BJ (cell line): Measurements from ENCODE around the gene ABITRAM. TPM values are rescaled to one million over a fixed set of nuclear protein-coding genes. Genes with fewer than 3 reads are reported as not detected.
"Not testable (repeated sequence)": the region's sequence is repeated elsewhere in the genome, so short reads cannot be mapped to it uniquely, and the experiment has no call there.

Source experiments
- CTCF ChIA-PET: fragments of 350-600 bp; formaldehyde crosslinking; extraction: SDS; loops from one replicate; lab custom pipeline; 2021; ENCODE audit warnings: antibody characterized with exemption, inconsistent platforms; lab: Yijun Ruan, JAX
- POLR2A ChIA-PET: fragments of 300-600 bp; sonication (Branson Sonifier 250); formaldehyde crosslinking; extraction: SDS; loops from one replicate; lab custom pipeline; 2021; ENCODE audit warnings: antibody characterized with exemption; lab: Charles Lee
- DNase-seq: peaks from one replicate; pipeline ENCODE4 v3.0.0-alpha.2; 2011; ENCODE audit warnings: low read depth
- H3K27me3 ChIP-seq: 2 replicates; pipeline ENCODE4 v1.6.0; 2011; ENCODE audit warnings: low read length; ENCODE audit not compliant: control insufficient read depth, insufficient read depth
- H3K36me3 ChIP-seq: 2 replicates; pipeline ENCODE4 v1.5.1; 2011; ENCODE audit warnings: low read length; ENCODE audit not compliant: control insufficient read depth, insufficient read depth
- H3K4me3 ChIP-seq: 2 replicates; pipeline ENCODE4 v1.5.1; 2011; ENCODE audit warnings: low read depth, mild to moderate bottlenecking, control low read depth, low read length
- polyA plus RNA-seq: library from polyadenylated mRNA; depleted of rRNA; stranded (reverse); fragments of >200 nt; gene quantifications from 2 replicates; pipeline ENCODE4 v1.2.3, GENCODE V29; 2011
- TF ChIP-seq, protein P1 (sequence below): IDR thresholded peaks from 2 replicates; pipeline ENCODE4 v1.5.1; 2011; ENCODE audit warnings: low read depth, mild to moderate bottlenecking, control low read depth, inconsistent platforms, low read length, moderate library complexity; ENCODE audit not compliant: insufficient read depth

Gene ABITRAM
- polyA plus RNA-seq, 1 experiment, result 10.3 TPM

DNA sequence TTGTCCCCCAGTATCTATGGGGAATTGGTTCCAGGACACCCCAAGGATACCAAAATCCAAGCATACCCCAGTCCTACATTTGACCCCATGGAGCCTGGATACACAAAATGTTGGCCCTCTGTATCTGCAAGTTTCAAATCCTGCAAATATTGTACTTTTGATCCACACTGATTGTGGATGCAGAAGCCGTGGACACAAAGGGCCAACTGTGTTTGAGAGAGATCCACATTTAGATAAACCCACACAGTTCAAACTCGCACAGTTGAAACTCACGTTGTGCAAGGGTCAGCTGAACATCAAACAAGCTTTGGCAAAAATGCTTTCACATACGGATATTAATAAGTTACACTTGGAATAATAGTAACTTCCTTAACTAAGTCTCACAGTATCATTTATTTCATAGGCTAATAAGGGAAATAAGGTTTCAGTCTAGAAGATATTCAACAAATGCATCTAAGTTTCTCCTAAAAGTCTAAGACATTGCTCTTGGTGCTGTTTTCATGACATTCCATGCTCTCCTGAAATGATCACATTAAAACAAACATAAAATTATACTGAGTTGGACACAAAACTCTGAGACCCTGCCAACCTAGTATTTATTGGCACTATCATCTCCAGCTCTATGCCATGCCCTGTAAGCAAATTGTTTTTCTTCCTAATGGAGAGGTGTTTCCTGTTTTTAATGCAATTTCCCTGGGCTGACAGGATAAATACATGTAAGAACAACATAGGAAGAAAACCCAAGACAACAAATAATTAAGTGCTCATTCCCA, 39.8 kb upstream of the ABITRAM start:
- POLR2A ChIA-PET, result no interaction called here
- Histone ChIP-seq H3K4me3 (no peak overlapping the region), H3K27me3 (no peaks in the 10 kb centered on the region), H3K36me3 (peaks cover 14% of the 10 kb centered on the region)
- CTCF ChIA-PET, result interaction anchor here (1.7 kb wide), 1 partner anchor 15 kb away, joined by 3 read pairs; no protein-coding TSS in a partner anchor
- DNase-seq, result no peak
- TF ChIP-seq, protein P1, sequence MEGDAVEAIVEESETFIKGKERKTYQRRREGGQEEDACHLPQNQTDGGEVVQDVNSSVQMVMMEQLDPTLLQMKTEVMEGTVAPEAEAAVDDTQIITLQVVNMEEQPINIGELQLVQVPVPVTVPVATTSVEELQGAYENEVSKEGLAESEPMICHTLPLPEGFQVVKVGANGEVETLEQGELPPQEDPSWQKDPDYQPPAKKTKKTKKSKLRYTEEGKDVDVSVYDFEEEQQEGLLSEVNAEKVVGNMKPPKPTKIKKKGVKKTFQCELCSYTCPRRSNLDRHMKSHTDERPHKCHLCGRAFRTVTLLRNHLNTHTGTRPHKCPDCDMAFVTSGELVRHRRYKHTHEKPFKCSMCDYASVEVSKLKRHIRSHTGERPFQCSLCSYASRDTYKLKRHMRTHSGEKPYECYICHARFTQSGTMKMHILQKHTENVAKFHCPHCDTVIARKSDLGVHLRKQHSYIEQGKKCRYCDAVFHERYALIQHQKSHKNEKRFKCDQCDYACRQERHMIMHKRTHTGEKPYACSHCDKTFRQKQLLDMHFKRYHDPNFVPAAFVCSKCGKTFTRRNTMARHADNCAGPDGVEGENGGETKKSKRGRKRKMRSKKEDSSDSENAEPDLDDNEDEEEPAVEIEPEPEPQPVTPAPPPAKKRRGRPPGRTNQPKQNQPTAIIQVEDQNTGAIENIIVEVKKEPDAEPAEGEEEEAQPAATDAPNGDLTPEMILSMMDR, result no peak

DNA sequence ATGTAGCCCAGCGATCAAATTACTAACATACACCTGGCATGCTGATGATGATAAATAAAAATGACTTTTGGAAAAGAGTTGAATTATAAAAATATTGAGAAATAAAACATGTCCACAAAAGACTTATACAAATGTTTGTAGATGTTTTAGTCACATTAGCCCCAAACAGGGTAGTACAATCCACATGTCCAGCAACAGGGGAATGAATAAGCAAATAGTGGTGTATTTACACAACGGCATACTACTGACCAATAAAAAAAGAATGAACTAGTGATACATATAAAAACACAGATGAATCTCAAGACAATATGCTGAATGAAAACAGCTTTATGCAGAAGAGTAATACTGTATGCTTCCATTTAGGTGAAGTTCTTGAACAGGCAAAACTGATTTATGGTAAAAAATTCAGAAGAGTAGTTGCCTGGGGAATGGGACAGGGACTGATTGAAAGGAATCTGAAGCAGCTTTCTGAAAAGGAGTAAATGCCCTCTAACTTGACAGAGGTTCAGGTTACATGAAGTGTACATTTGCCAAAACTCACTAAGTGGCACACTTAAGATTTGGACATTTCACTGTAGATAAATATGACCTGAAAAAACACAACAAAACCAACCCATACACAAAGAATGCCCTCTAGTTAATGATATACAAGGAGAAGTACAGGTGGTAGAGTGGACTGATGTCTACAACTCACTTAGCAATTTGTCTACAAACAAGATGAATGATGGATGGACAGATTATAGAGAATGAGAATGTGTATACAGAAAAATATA, 36.7 kb upstream of the ABITRAM start:
- CTCF ChIA-PET, result interaction anchor here (2.1 kb wide), 1 partner anchor 9 kb away, joined by 7 read pairs; no protein-coding TSS in a partner anchor
- POLR2A ChIA-PET, result no interaction called here
- H3K27me3 ChIP-seq, result no peaks in the 10 kb centered on the region
- H3K36me3 ChIP-seq, result peaks cover 10% of the 10 kb centered on the region
- H3K4me3 ChIP-seq, result no peak overlapping the region
- TF ChIP-seq, protein P1, result no peak
- DNase-seq, result no peak

- DNase-seq, H3K27me3 ChIP-seq, POLR2A ChIA-PET, H3K4me3 ChIP-seq: not testable (repeated sequence)
- peaks cover 10% of the 10 kb centered on the region for H3K36me3 ChIP-seq
- CTCF ChIA-PET, result interaction anchor here (0.6 kb wide), 2 partner anchors 63 to 1557 kb away, joined by 3 read pairs; no protein-coding TSS in a partner anchor
Observed at GRCh38 chr9:108899023-108899695, 35.0 kb upstream of the ABITRAM start.

DNA sequence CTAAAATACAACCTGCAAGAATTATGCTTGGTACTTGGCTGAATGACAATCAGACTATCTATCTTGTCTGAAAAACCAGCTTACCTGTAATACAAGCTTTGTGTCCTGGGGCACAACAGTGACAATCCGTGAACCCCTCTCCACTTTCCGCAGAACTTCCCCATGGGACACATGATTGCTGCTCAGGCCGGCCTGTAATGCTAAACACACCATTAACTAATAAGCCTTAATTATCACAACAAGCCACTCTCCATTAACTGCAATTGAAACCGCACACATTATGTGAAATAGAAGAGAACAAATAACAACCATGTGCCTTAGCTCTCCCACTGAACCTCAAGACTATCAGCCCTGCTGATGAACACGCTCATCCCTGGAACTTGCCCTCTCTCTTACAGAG, 34.0 kb upstream of the ABITRAM start:
- Histone ChIP-seq H3K27me3 (no peaks in the 10 kb centered on the region), H3K4me3 (no peak overlapping the region), H3K36me3 (peaks cover 9% of the 10 kb centered on the region)
- TF ChIP-seq, protein P1, result no peak
- ChIA-PET POLR2A (no interaction called here), CTCF (interaction anchor here (0.6 kb wide), 3 partner anchors 65 to 1558 kb away, joined by 3 read pairs; no protein-coding TSS in a partner anchor)
- no peak for DNase-seq

DNA sequence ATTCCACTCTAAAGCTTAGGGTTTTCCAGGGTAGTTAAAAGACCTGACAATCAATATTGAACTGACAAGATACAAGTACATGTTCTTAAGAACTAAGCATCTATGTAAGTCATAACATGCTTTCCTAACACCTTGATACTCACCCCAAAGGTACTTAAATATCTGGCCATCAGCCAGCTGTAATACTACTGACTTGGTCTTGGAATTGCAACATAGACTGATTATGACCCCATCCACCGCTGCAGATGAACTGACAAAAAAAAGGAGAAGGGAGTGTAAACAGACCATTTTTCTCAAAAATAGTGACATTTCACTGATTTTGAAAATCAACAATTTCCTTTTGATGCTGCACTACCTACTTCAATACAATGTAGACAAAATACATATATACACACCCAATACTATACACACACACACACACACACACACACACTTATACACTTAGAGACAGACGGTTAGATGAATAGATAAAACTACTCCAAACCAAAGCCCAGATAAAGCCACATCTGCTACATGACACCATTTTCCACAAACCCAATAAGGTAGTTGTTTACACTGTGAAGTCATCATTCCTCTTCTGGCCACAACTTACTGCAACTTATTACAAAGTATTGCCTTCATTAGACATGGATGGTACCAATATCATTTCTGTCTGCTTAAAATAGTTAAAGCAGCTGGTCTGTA, 30.6 kb upstream of the ABITRAM start:
- H3K4me3 ChIP-seq, result no peak overlapping the region
- DNase-seq, result no peak
- peaks cover 14% of the 10 kb centered on the region for H3K36me3 ChIP-seq
- no peaks in the 10 kb centered on the region for H3K27me3 ChIP-seq
- TF ChIP-seq, protein P1, result no peak
- CTCF ChIA-PET, result interaction anchor here (1.1 kb wide), 1 partner anchor 17 kb away, joined by 3 read pairs; no protein-coding TSS in a partner anchor
- POLR2A ChIA-PET, result no interaction called here
